ENCODE measurements around the gene USH2A. TPM values are rescaled to one million over a fixed set of nuclear protein-coding genes. Genes with fewer than 3 reads are reported as not detected.

The USH2A gene
- polyA plus RNA-seq, 2 of the 4 experiments (the other 2 are of a cell fraction), result not detected

DNA sequence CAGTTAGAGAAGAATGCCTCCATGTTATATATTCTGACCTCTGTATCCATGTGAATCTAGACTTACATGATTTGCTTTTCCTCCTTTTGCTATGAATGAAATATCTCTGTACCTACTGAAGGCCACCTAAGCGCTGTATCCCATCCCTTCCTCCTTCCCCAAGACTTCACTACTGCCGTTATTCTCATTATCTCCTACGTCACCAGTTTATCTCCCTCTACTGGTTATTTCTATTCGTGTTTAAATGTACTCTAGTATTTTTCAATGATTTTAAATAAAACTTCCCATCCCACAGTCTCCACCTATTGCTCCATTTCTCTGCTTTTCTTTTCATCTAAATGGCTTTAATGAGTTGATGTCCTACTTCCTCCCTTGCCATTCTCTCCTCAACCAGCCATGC lies 746.1 kb downstream of the USH2A start:
- no peak overlapping the region for H3K4me3 ChIP-seq
- CTCF ChIA-PET, result no interaction called here
- no peaks in the 10 kb centered on the region for H3K9me3 ChIP-seq
- TF ChIP-seq, protein P1, sequence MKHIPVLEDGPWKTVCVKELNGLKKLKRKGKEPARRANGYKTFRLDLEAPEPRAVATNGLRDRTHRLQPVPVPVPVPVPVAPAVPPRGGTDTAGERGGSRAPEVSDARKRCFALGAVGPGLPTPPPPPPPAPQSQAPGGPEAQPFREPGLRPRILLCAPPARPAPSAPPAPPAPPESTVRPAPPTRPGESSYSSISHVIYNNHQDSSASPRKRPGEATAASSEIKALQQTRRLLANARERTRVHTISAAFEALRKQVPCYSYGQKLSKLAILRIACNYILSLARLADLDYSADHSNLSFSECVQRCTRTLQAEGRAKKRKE (CRISPR knock-in tag; IDR thresholded peaks at IDR 0.05; ENCODE audit: low read depth), result no peak
- TF ChIP-seq JUNB (IDR thresholded peaks at IDR 0.05) (no peak), NPAS2 (CRISPR knock-in tag; IDR thresholded peaks at IDR 0.05; ENCODE audit: borderline replicate concordance) (no peak), RARB (CRISPR knock-in tag; IDR thresholded peaks at IDR 0.05) (no peak), CEBPB (IDR thresholded peaks at IDR 0.05) (no peak), ZC3H11A (IDR thresholded peaks at IDR 0.05) (no peak), ESRRA (IDR thresholded peaks at IDR 0.05; ENCODE audit: borderline replicate concordance, low read length) (no peak), KDM5A (IDR thresholded peaks at IDR 0.05) (no peak), EHF (CRISPR knock-in tag; IDR thresholded peaks at IDR 0.05) (no peak), CBX2 (IDR thresholded peaks at IDR 0.05; ENCODE audit: borderline replicate concordance, low read depth) (no peak), PHF8 (IDR thresholded peaks at IDR 0.05; ENCODE audit: borderline replicate concordance, low read depth) (no peak)
- TF ChIP-seq, protein P2, sequence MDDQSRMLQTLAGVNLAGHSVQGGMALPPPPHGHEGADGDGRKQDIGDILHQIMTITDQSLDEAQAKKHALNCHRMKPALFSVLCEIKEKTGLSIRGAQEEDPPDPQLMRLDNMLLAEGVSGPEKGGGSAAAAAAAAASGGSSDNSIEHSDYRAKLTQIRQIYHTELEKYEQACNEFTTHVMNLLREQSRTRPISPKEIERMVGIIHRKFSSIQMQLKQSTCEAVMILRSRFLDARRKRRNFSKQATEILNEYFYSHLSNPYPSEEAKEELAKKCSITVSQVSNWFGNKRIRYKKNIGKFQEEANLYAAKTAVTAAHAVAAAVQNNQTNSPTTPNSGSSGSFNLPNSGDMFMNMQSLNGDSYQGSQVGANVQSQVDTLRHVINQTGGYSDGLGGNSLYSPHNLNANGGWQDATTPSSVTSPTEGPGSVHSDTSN (IDR thresholded peaks at IDR 0.05), result no peak
- TF ChIP-seq, protein P3, sequence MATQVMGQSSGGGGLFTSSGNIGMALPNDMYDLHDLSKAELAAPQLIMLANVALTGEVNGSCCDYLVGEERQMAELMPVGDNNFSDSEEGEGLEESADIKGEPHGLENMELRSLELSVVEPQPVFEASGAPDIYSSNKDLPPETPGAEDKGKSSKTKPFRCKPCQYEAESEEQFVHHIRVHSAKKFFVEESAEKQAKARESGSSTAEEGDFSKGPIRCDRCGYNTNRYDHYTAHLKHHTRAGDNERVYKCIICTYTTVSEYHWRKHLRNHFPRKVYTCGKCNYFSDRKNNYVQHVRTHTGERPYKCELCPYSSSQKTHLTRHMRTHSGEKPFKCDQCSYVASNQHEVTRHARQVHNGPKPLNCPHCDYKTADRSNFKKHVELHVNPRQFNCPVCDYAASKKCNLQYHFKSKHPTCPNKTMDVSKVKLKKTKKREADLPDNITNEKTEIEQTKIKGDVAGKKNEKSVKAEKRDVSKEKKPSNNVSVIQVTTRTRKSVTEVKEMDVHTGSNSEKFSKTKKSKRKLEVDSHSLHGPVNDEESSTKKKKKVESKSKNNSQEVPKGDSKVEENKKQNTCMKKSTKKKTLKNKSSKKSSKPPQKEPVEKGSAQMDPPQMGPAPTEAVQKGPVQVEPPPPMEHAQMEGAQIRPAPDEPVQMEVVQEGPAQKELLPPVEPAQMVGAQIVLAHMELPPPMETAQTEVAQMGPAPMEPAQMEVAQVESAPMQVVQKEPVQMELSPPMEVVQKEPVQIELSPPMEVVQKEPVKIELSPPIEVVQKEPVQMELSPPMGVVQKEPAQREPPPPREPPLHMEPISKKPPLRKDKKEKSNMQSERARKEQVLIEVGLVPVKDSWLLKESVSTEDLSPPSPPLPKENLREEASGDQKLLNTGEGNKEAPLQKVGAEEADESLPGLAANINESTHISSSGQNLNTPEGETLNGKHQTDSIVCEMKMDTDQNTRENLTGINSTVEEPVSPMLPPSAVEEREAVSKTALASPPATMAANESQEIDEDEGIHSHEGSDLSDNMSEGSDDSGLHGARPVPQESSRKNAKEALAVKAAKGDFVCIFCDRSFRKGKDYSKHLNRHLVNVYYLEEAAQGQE (IDR thresholded peaks at IDR 0.05), result no peak
- TF ChIP-seq, protein P4, sequence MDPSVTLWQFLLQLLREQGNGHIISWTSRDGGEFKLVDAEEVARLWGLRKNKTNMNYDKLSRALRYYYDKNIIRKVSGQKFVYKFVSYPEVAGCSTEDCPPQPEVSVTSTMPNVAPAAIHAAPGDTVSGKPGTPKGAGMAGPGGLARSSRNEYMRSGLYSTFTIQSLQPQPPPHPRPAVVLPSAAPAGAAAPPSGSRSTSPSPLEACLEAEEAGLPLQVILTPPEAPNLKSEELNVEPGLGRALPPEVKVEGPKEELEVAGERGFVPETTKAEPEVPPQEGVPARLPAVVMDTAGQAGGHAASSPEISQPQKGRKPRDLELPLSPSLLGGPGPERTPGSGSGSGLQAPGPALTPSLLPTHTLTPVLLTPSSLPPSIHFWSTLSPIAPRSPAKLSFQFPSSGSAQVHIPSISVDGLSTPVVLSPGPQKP (IDR thresholded peaks at IDR 0.05; ENCODE audit: low read depth, low read length), result no peak
- TF ChIP-seq, protein P5, sequence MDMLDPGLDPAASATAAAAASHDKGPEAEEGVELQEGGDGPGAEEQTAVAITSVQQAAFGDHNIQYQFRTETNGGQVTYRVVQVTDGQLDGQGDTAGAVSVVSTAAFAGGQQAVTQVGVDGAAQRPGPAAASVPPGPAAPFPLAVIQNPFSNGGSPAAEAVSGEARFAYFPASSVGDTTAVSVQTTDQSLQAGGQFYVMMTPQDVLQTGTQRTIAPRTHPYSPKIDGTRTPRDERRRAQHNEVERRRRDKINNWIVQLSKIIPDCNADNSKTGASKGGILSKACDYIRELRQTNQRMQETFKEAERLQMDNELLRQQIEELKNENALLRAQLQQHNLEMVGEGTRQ (IDR thresholded peaks at IDR 0.05), result no peak
- no peaks in the 10 kb centered on the region for H3K4me1 ChIP-seq
- FAIRE-seq, result no peak
- POLR2A ChIA-PET, result no interaction called here
- H3K4me2 ChIP-seq, result no peak overlapping the region
- WGBS (ENCODE audit: missing lambda C conversion rate), result 39% methylated on average over 4 of the region's 4 CpGs
- DNase-seq (ENCODE audit: low read depth in 1 of 2, low spot score in 1 of 2), result peak in 1 of 2 experiments; percentile 12
- no peak overlapping the region for H3K27ac ChIP-seq
- ATAC-seq, result no peak

DNA sequence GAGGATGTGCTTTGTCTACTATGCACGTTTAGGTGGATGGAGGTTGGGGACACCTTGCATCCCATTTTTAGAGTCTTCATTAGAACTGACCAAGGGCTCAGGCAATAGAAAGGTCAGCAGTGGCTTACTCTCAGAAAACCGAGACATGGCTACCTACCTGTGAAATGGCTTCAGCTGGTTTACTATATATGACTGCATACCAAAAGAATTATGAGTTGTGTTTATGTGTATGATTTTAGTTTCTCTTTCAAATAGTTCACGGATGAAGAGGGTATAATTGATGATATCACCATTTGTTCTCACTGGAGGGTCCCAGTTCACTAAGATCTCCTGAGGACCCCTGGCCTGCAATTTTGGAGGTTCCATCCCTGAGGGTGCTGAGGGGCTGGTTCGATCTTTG lies 749.3 kb downstream of the USH2A start:
- H3K4me1 ChIP-seq, result no peaks in the 10 kb centered on the region
- WGBS (ENCODE audit: missing lambda C conversion rate), result 17% methylated on average over 4 of the region's 4 CpGs
- DNase-seq (ENCODE audit: low read depth in 1 of 2, low spot score in 1 of 2) (no peak), FAIRE-seq (no peak), ATAC-seq (no peak)
- TF ChIP-seq KDM1A (IDR thresholded peaks at IDR 0.05; ENCODE audit: low read depth) (no peak), SREBF2 (IDR thresholded peaks at IDR 0.05) (no peak), CBX2 (IDR thresholded peaks at IDR 0.05; ENCODE audit: borderline replicate concordance, low read depth) (no peak), POLR2A (IDR thresholded peaks at IDR 0.05; ENCODE audit: low read length) (no peak), RNF2 (IDR thresholded peaks at IDR 0.05; ENCODE audit: borderline replicate concordance, low read depth) (no peak)
- TF ChIP-seq, protein P2 (IDR thresholded peaks at IDR 0.05), result no peak
- TF ChIP-seq, protein P3 (IDR thresholded peaks at IDR 0.05), result no peak
- H3K4me3 ChIP-seq, result no peak overlapping the region
- H3K9me3 ChIP-seq, result no peaks in the 10 kb centered on the region
- H3K4me2 ChIP-seq, result no peak overlapping the region
- H3K27ac ChIP-seq, result no peak overlapping the region
- ChIA-PET POLR2A (no interaction called here), CTCF (interaction anchor here (1.5 kb wide), 1 partner anchor 10 kb away, joined by 4 read pairs; no protein-coding TSS in a partner anchor)
